Stomach (tissue), 4 donors: ENCODE results near the gene GGN.

Experiments used
- EP300 ChIP-seq: sonication (generic); formaldehyde crosslinking; IDR thresholded peaks from one replicate; pipeline ENCODE4 v1.6.1; 2017; ENCODE audit warnings: antibody characterized with exemption
- POLR2A ChIP-seq, 4 donors: fragments of 450-650 bp; IDR thresholded peaks; one replicate each; pipeline ENCODE4 v1.6.1; 2016; ENCODE audit warnings: antibody characterized with exemption in 4 of 4, control low read depth in 2 of 4, mild to moderate bottlenecking in 1 of 4, moderate library complexity in 1 of 4
- POLR2AphosphoS5 ChIP-seq, 3 donors: sonication (generic); formaldehyde crosslinking; IDR thresholded peaks; one replicate each; pipeline ENCODE4 v1.6.1; 2016; ENCODE audit warnings: antibody characterized with exemption in 3 of 3
- TF ChIP-seq, protein P1 (sequence below), 7 experiments: fragments of 450-650 bp in 4 of 7; fragments of 200-600 bp in 3 of 7; sonication (generic) in 3 of 7; IDR thresholded peaks; one replicate each; pipeline ENCODE4 v1.5.1; 2016 to 2019; ENCODE audit warnings: antibody characterized with exemption in 7 of 7, control low read depth in 2 of 7, mild to moderate bottlenecking in 1 of 7

- TF ChIP-seq, protein P1, sequence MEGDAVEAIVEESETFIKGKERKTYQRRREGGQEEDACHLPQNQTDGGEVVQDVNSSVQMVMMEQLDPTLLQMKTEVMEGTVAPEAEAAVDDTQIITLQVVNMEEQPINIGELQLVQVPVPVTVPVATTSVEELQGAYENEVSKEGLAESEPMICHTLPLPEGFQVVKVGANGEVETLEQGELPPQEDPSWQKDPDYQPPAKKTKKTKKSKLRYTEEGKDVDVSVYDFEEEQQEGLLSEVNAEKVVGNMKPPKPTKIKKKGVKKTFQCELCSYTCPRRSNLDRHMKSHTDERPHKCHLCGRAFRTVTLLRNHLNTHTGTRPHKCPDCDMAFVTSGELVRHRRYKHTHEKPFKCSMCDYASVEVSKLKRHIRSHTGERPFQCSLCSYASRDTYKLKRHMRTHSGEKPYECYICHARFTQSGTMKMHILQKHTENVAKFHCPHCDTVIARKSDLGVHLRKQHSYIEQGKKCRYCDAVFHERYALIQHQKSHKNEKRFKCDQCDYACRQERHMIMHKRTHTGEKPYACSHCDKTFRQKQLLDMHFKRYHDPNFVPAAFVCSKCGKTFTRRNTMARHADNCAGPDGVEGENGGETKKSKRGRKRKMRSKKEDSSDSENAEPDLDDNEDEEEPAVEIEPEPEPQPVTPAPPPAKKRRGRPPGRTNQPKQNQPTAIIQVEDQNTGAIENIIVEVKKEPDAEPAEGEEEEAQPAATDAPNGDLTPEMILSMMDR (IDR thresholded peaks at IDR 0.05): no peak
- TF ChIP-seq POLR2AphosphoS5 (IDR thresholded peaks at IDR 0.05) (no peak), POLR2A (IDR thresholded peaks at IDR 0.05) (no peak), EP300 (no peak)
Measured at GRCh38 chr19:38386300-38386970, 1.4 kb downstream of the GGN start.
